NK-92 treated with Interleukin-12 subunit alpha and Interleukin-12 subunit beta, amount 100 ng/mL, for 24 hours (cell line): Measurements from ENCODE around the gene SRPX.

Source experiments
- DNase-seq: peaks from one replicate; lab custom pipeline; 2025; lab: John Stamatoyannopoulos, UW

The SRPX gene

GRCh38 chrX:38129366-38129765 lies 91.3 kb downstream of the SRPX start:
- DNase-seq, result no peak

- no peak for DNase-seq
Measured at GRCh38 chrX:38127961-38128360, 92.7 kb downstream of the SRPX start.

- DNase-seq, result no peak
Measured at GRCh38 chrX:38126179-38126578, 94.5 kb downstream of the SRPX start.

GRCh38 chrX:38124000-38124399 lies 96.7 kb downstream of the SRPX start:
- DNase-seq, result no peak

- no peak for DNase-seq
Measured at GRCh38 chrX:38117485-38117884, 103.2 kb downstream of the SRPX start.

DNA sequence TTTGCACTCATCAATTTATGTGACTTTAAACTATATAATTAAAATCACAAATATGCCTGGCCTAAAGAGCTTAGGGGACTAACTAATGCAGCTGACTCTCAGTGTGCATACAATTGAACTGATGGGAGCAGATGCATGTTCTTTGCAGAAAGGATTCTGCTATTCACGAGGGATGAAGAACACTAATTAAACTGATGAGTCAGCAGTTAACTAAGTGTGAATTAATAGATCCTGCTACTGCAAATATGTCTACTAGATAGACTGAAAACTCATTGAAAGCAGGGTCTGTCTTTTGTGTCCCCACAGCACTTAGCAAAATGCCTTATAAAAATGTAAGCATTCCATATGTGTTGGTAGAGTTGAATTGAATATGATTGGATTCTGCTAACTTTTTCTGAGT lies 104.0 kb downstream of the SRPX start:
- no peak for DNase-seq

DNA sequence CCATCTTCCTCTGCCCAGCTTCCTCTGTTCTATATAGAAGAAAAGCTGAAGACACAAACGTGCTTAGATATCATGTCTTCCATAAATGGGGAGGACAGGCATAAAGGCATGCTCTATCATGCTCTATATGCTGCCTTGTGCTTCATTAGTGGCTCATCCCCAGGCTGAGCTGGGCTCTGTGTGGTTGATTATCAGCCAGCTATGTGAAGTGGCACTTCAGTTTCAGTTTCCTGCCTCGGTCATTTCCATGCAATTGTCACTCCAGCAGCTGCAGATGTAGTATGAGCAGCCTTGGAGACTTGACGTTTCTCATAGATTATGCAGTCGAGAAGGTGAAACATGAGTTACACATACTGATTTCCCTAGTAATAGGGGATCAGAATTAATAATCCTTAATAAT lies 108.1 kb downstream of the SRPX start:
- no peak for DNase-seq

GRCh38 chrX:38111196-38111595 lies 109.5 kb downstream of the SRPX start:
- DNase-seq, result no peak

GRCh38 chrX:38110231-38110630 lies 110.4 kb downstream of the SRPX start:
- no peak for DNase-seq

DNA sequence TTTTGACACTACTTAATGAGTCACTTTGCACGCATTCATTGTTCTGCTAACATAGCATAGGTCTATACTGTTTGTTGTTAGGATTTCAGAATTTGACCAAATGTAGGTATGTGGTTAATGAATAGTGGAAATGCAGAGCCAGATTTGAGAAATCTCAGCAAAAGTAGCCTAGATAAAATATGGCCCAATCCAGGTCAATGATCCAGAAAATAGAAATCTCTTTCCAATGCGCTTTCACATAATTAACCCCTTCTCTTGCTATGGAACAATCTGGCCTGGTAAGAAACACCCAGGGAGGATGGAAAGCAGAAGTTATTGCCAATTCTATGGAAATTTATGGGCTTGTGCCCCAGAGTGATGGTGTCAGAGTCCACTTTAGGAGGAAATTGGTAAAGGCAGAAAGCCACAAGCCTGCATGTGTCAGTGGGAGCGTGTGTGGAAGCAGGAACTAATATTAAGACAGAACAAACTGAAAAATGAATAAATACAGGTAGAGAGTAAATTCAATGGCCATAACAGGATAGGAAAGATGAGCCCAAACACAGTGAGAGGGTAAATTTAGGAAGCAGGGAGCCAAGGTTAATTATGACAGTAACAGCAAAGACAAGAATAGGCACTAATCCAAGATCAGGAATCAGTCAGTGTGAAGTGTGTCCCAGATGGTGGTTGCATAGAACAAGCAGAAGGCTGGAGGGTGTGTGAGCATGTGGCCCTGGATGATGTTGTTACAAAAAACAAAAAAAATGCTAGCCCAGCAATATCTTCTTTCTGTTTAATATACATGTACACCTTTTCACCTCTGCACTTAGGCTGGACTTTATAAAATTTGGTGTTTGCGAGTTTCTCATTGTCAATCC lies 111.4 kb downstream of the SRPX start:
- DNase-seq, result no peak

- no peak for DNase-seq
Measured at GRCh38 chrX:38108364-38108763, 112.3 kb downstream of the SRPX start.

- DNase-seq, result no peak
Measured at GRCh38 chrX:38106991-38107655, 113.5 kb downstream of the SRPX start.

GRCh38 chrX:38105216-38105725 lies 115.4 kb downstream of the SRPX start:
- no peak for DNase-seq

- no peak for DNase-seq
Measured at GRCh38 chrX:38103857-38104812, 116.5 kb downstream of the SRPX start.

GRCh38 chrX:38102875-38103274 lies 117.8 kb downstream of the SRPX start:
- DNase-seq, result no peak

- DNase-seq, result no peak
Measured at GRCh38 chrX:38102240-38102639, 118.4 kb downstream of the SRPX start.

GRCh38 chrX:38099688-38100087 lies 121.0 kb downstream of the SRPX start:
- no peak for DNase-seq
